GM12872 (cell line): Measurements from ENCODE around the gene NPEPPS.

Source experiments
- CTCF ChIP-seq: IDR thresholded peaks from 3 replicates; pipeline ENCODE4 v1.5.1; 2011; ENCODE audit warnings: low read depth, mild to moderate bottlenecking, low read length, moderate library complexity; ENCODE audit not compliant: insufficient read depth

The NPEPPS gene

DNA sequence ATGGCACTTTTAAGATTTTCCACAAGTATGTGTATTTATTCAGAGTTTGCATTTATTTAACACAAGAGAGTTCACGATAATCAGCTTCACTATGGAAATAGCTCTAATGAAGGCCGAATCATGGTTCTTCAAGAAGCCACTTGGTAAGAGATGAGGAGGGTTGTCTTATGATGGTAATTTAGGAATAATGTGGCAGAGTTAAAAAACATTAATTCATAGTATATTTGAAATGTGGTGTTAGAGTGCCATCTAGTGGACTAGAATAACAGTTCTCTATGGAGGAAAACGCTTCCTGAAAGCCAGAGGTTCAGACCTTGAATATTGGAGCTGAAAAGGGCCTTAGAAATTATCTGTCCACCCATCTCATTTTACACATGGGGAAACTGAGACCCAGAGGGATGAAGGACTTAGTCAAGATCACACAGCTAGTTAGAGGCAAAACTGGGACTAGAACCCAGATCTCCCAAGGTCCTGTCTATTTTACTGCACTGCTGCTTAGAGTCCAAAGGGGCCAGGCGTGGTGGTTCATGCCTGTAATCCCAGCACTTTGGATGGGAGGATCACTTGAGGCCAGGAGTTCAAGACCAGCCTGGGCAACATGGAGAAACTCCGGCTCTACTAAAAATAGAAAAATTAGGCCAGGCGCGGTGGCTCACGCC is 85.0 kb downstream of the NPEPPS start:
- TF ChIP-seq CTCF, result peak; percentile 52; the same call in 2 of the 3 replicates

DNA sequence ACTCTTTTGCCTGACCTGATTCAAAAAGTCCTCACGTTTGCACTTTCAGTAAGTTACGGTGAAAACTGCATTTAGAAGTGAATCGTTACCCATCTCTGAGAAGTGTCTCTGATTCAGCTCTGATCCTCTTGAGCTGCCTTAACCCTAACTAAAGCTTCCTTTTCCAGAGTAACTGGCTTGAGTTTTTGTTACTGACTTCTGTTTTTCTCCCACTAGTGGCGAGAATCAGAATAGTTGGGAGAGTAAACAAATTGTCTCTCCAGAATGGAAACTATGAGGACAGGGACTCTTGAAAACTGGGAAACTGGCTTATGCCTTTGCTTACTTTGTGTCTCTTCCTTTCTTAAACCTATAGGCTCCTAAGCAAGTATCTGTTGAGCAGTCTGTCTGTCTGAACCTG is 87.5 kb downstream of the NPEPPS start:
- peak; percentile 20; the same call in 1 of the 3 replicates for TF ChIP-seq CTCF

DNA sequence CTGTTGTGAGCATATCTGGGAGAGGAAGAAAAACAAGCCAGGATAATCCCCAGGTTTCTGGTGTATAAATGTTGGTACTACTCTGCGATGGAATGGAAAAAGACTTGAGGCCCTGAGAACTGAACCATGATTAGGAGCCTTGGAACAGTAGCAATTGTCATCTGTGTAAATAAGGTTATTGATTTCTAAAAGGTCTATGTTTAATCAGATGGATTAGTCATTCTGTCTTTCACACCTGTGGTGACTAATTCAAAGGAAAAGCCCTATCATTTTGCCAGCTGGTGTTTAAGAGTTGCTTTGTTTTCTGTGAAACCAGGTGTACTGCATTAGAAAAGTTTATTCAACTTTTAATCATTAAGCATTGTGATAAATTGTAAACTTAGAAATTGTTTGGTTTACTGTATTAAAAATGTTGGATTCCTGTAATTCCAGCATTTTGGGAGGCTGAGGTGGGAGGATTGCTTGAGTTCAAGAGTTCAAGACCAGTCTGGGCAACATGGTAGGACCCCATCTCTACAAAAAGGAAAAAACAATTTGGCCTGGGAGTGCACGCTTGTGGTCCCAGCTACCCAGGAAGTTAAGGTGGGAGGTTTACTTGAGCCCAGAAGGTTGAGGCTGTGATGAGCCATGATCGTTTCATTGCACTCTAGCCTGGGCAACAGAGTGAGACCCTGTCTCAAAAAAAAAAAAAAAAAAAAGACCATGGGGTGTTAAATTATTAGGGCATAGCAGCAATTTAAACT is 89.8 kb downstream of the NPEPPS start:
- no peak for TF ChIP-seq CTCF

DNA sequence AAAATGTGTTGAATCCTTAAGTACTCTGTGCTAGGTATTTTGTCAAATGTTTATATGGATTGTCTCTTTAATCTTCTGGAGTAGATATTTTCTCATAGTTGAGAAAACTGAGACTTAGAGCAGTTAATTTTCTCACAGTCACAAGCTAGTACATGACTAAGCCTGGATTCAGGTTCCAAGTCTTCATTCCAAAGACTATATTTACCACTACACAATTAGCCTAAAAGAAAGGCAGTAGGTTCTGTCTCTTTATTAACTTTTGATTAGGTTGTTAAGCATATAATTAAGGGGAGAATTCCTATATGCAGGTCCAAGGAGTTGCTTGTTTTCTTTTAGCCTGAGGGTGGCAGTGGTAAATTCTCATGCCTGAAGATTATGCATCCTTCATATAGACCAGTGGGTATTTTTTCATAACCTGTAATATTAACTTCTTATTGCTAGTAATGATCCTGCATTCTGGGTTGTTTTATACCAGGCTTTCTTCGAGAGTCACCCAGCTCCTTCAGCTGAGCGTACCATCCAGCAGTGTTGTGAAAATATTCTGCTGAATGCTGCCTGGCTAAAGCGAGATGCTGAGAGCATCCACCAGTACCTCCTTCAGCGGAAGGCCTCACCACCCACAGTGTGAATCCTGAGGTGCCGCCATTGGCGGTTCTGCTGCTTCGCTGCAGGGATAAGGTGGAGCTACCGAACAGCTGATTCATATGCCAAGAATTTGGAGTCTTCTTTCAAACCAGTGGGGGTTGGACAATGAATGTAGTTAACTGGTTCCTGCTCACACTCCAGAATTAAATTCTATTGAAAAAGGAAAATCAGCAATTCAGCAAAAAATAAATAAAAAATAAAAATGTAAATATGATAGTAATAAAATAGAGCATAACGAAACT is 90.6 kb downstream of the NPEPPS start:
- no peak for TF ChIP-seq CTCF

DNA sequence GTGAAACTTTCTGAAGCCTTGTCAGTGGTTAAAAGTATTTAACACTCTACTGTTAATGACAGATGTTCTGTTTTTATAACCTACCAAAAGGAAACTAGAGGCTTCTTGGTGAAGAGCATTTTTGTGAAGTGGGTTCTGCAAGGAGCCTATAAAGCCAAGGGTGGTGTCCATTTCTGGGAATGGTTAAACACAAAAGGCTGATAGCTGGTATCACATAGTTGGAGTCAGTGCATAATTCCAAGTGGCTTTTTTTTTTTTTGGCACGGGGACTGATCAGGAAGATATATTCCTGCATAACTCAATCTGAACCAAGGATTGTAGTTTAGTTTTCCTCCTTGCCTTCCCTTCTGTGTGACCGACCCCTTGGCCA is 91.3 kb downstream of the NPEPPS start:
- TF ChIP-seq CTCF, result no peak

- no peak for TF ChIP-seq CTCF
Observed at GRCh38 chr17:47624727-47625068, 93.8 kb downstream of the NPEPPS start.

- no peak for TF ChIP-seq CTCF
Observed at GRCh38 chr17:47628014-47628566, 97.2 kb downstream of the NPEPPS start.
